Caco-2 (cell line): ENCODE results near the gene PLCB1. TPM values are rescaled to one million over a fixed set of nuclear protein-coding genes. Genes with fewer than 3 reads are reported as not detected.
A peak's percentile ranks its signal among the peaks of the same experiment; 100 is the strongest.

Experiments
- BruUV-seq: library from RNA; stranded (reverse); fragments of 400-500 nt; replicated peaks from 2 replicates; lab custom pipeline; 2021; lab: Mats Ljungman, UMichigan
- CTCF ChIA-PET: fragments of 300-600 bp; sonication (Branson Sonifier 250); formaldehyde crosslinking; loops from one replicate; lab custom pipeline; 2022; ENCODE audit warnings: antibody characterized with exemption; lab: Charles Lee
- POLR2A ChIA-PET: fragments of 300-600 bp; sonication (Branson Sonifier 250); formaldehyde crosslinking; loops from one replicate; lab custom pipeline; 2022; ENCODE audit warnings: antibody characterized with exemption; lab: Charles Lee
- DNase-seq, 2 experiments: peaks; one replicate each; pipeline versions ENCODE4 v3.0.0 to v3.0.0-alpha.2; 2020 to 2022
- H3K27me3 ChIP-seq: replicated peaks from 2 replicates; pipeline ENCODE4 v1.6.0; 2011; ENCODE audit warnings: low read length; ENCODE audit not compliant: control insufficient read depth, insufficient read depth
- H3K36me3 ChIP-seq: 2 replicates; pipeline ENCODE4 v1.5.1; 2011; ENCODE audit warnings: low read length; ENCODE audit not compliant: control insufficient read depth, insufficient read depth
- H3K4me1 ChIP-seq: fragments of 250-450 bp; sonication (Bioruptor Pico); 2 replicates; pipeline ENCODE4 v1.5.1; 2020; ENCODE audit warnings: mild to moderate bottlenecking
- H3K4me3 ChIP-seq: 2 replicates; pipeline ENCODE4 v1.5.1; 2011; ENCODE audit warnings: low read depth, mild to moderate bottlenecking, control low read depth, low read length
- H3K9me3 ChIP-seq: fragments of 250-450 bp; sonication (Bioruptor Pico); 2 replicates; pipeline ENCODE4 v1.5.1; 2020; ENCODE audit warnings: mild to moderate bottlenecking, moderate library complexity
- H3K27ac Mint-ChIP-seq: one replicate; pipeline ENCODE4 v1.8.0; 2022; ENCODE audit warnings: mixed read lengths; ENCODE audit not compliant: unreplicated experiment
- H3K27me3 Mint-ChIP-seq: one replicate; pipeline ENCODE4 v1.8.0; 2022; ENCODE audit warnings: mixed read lengths; ENCODE audit not compliant: insufficient read depth, unreplicated experiment
- H3K36me3 Mint-ChIP-seq: one replicate; pipeline ENCODE4 v1.8.0; 2022; ENCODE audit warnings: mild to moderate bottlenecking, mixed read lengths; ENCODE audit not compliant: insufficient read depth, unreplicated experiment
- H3K4me1 Mint-ChIP-seq: one replicate; pipeline ENCODE4 v1.8.0; 2022; ENCODE audit warnings: low read depth, mixed read lengths; ENCODE audit not compliant: unreplicated experiment
- H3K4me3 Mint-ChIP-seq: one replicate; pipeline ENCODE4 v1.8.0; 2022; ENCODE audit warnings: mild to moderate bottlenecking, moderate library complexity, mixed read lengths; ENCODE audit not compliant: unreplicated experiment
- H3K9me3 Mint-ChIP-seq: one replicate; pipeline ENCODE4 v1.8.0; 2022; ENCODE audit warnings: mixed read lengths; ENCODE audit not compliant: unreplicated experiment
- intact Hi-C: fragments of 100-400 bp; cut with micrococcal nuclease; formaldehyde crosslinking; loops from one replicate; pipeline ENCODE4 v1.10.0; 2022; ENCODE audit not compliant: unreplicated experiment
- total RNA-seq: library from RNA; stranded (reverse); gene quantifications from 2 replicates; pipeline ENCODE4 v1.2.3, GENCODE V29; 2022
- TF ChIP-seq, protein P1 (sequence below), 2 experiments: fragments of 200-600 bp in 1 of 2; IDR thresholded peaks; 1 replicate in 1 of 2; 2 replicates in 1 of 2; pipeline versions ENCODE4 v1.5.1 to v1.8.0; 2011 to 2022; ENCODE audit warnings: antibody characterized with exemption in 1 of 2, control low read depth in 1 of 2, inconsistent platforms in 1 of 2, low read depth in 1 of 2, low read length in 1 of 2, mild to moderate bottlenecking in 1 of 2, moderate library complexity in 1 of 2; ENCODE audit not compliant: insufficient read depth in 1 of 2, severe bottlenecking in 1 of 2, unreplicated experiment in 1 of 2

Gene PLCB1
- total RNA-seq, 1 experiment from 2014 or later = 105 TPM

DNA sequence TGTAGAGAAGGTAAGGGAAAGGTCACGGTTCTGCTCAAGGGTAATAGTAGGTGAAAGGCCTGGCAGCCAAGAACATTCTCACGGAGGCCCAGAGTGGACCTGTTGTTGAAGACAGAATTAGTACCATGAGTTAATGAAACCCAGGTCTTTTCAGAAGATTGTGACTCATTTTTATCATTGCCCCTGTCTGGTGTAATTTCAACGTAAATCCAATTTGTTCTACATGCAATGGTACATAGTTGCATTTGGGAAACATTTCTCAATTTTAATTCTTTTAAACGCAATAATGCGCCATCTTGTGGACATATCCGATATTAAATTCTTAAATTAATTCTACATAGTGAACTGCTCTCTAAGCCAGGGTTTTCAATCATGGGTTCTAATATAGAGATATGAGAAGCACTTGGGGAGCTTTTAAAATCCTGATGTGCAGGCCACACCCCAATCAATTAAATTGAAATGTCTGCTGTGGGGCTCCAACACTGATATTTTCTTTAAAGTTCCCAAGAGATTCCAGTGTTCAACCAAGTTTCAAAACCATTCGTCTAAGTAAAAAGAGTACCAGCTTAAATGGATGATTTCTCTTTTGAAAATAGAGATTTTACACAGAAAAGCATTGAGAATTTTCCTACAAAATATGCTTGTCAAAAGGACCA, 257.4 kb downstream of the PLCB1 start:
- no peaks in the 10 kb centered on the region for H3K27me3 ChIP-seq
- Mint-ChIP-seq H3K9me3 (no peaks in the 10 kb centered on the region), H3K4me3 (no peak overlapping the region), H3K4me1 (no peaks in the 10 kb centered on the region), H3K36me3 (peaks cover 10% of the 10 kb centered on the region), H3K27me3 (no peaks in the 10 kb centered on the region), H3K27ac (no peak overlapping the region)
- H3K9me3 ChIP-seq = no peaks in the 10 kb centered on the region
- no peak overlapping the region for H3K4me3 ChIP-seq
- ChIA-PET CTCF (interaction anchor here (1.9 kb wide), 1 partner anchor 345 kb away, joined by 5 read pairs; no protein-coding TSS in a partner anchor), POLR2A (no interaction called here)
- no peaks in the 10 kb centered on the region; the same call in 1 of the 2 replicates for H3K36me3 ChIP-seq
- H3K4me1 ChIP-seq = peaks cover 27% of the 10 kb centered on the region
- BruUV-seq = no TSS peak
- DNase-seq = peak in 1 of 2 experiments; percentile 27
- intact Hi-C loops = loop anchor here (1.0 to 5.0 kb wide), 4 partner anchors 67 to 347 kb away; no protein-coding TSS in a partner anchor
- TF ChIP-seq, protein P1, sequence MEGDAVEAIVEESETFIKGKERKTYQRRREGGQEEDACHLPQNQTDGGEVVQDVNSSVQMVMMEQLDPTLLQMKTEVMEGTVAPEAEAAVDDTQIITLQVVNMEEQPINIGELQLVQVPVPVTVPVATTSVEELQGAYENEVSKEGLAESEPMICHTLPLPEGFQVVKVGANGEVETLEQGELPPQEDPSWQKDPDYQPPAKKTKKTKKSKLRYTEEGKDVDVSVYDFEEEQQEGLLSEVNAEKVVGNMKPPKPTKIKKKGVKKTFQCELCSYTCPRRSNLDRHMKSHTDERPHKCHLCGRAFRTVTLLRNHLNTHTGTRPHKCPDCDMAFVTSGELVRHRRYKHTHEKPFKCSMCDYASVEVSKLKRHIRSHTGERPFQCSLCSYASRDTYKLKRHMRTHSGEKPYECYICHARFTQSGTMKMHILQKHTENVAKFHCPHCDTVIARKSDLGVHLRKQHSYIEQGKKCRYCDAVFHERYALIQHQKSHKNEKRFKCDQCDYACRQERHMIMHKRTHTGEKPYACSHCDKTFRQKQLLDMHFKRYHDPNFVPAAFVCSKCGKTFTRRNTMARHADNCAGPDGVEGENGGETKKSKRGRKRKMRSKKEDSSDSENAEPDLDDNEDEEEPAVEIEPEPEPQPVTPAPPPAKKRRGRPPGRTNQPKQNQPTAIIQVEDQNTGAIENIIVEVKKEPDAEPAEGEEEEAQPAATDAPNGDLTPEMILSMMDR (IDR thresholded peaks at IDR 0.05; ENCODE audit: insufficient read depth in 1 of 2, low read depth in 1 of 2, low read length in 1 of 2, severe bottlenecking in 1 of 2, unreplicated experiment in 1 of 2) = peak; percentile 7 to 56

DNA sequence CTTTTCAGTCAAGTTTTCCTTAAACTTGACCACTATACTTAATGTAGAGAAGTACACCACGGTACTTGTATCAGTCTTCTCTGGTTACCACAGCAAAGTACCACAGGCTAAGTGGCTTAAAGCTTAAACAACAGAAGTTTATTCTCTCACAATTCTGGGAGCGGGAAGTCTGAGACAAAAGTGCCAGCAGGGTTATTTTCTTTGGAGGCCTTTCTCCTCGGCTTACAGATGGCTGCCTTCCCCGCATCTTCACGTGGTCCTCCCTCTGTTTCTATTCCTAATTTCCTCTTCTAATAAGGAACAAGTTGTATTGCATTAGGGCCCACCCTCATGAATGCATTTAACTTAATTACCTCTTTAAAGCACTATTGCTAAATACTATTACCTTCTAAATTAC, 258.0 kb downstream of the PLCB1 start:
- POLR2A ChIA-PET = no interaction called here
- H3K9me3 ChIP-seq = no peaks in the 10 kb centered on the region
- no peaks in the 10 kb centered on the region for H3K27me3 Mint-ChIP-seq
- H3K9me3 Mint-ChIP-seq = no peaks in the 10 kb centered on the region
- H3K27ac Mint-ChIP-seq = no peak overlapping the region
- intact Hi-C loops = no loop called here
- no peaks in the 10 kb centered on the region for H3K4me1 Mint-ChIP-seq
- TF ChIP-seq, protein P1 (IDR thresholded peaks at IDR 0.05; ENCODE audit: insufficient read depth in 1 of 2, low read depth in 1 of 2, low read length in 1 of 2, severe bottlenecking in 1 of 2, unreplicated experiment in 1 of 2) = no peak
- H3K36me3 ChIP-seq = no peaks in the 10 kb centered on the region; the same call in 1 of the 2 replicates
- H3K4me3 Mint-ChIP-seq = no peak overlapping the region
- CTCF ChIA-PET = interaction anchor here (1.9 kb wide), 1 partner anchor 346 kb away, joined by 5 read pairs; no protein-coding TSS in a partner anchor
- H3K4me3 ChIP-seq = no peak overlapping the region
- no TSS peak for BruUV-seq
- no peaks in the 10 kb centered on the region for H3K27me3 ChIP-seq
- peaks cover 27% of the 10 kb centered on the region for H3K4me1 ChIP-seq
- DNase-seq = no peak
- H3K36me3 Mint-ChIP-seq = peaks cover 5% of the 10 kb centered on the region

DNA sequence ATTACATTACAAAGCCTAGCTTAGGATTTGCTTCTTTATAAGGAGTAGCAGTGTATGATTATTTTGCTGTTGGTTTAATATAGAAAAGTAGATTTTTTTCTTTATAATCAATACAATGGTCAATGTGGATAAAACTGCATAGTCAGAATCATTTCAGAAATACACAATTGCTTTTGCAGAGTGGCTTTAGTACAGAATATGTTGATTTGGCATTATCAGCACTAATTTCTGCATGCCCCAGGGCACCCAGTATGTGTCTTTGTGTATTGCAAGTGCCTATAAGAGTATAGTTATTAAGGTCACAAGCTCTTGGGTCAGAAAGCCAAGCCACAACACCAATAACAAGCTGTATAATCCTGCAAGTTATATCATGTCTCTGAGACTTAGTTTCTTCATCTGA, 258.4 kb downstream of the PLCB1 start:
- no TSS peak for BruUV-seq
- no peaks in the 10 kb centered on the region for H3K4me1 Mint-ChIP-seq
- H3K4me3 Mint-ChIP-seq = no peak overlapping the region
- Histone ChIP-seq H3K9me3 (no peaks in the 10 kb centered on the region), H3K27me3 (no peaks in the 10 kb centered on the region), H3K4me1 (peaks cover 27% of the 10 kb centered on the region), H3K4me3 (no peak overlapping the region), H3K36me3 (no peaks in the 10 kb centered on the region; the same call in 1 of the 2 replicates)
- no peak overlapping the region for H3K27ac Mint-ChIP-seq
- POLR2A ChIA-PET = no interaction called here
- TF ChIP-seq, protein P1 (IDR thresholded peaks at IDR 0.05; ENCODE audit: insufficient read depth in 1 of 2, low read depth in 1 of 2, low read length in 1 of 2, severe bottlenecking in 1 of 2, unreplicated experiment in 1 of 2) = no peak
- H3K9me3 Mint-ChIP-seq = no peaks in the 10 kb centered on the region
- CTCF ChIA-PET = interaction anchor here (1.9 kb wide), 1 partner anchor 346 kb away, joined by 5 read pairs; no protein-coding TSS in a partner anchor
- intact Hi-C loops = no loop called here
- DNase-seq = no peak
- peaks cover under 1% of the 10 kb centered on the region for H3K36me3 Mint-ChIP-seq
- no peaks in the 10 kb centered on the region for H3K27me3 Mint-ChIP-seq
